CD8-positive, alpha-beta memory T cell (primary cell): Measurements from ENCODE around the gene FBXW11. TPM values are rescaled to one million over a fixed set of nuclear protein-coding genes. Genes with fewer than 3 reads are reported as not detected.

Experiments used
- CTCF ChIA-PET: fragments of 350-600 bp; sonication (Branson Sonifier 250); formaldehyde crosslinking; loops from one replicate; lab custom pipeline; 2021; ENCODE audit warnings: antibody characterized with exemption; lab: Charles Lee
- POLR2A ChIA-PET: fragments of 350-600 bp; sonication (Branson Sonifier 250); formaldehyde crosslinking; loops from one replicate; lab custom pipeline; 2021; ENCODE audit warnings: antibody characterized with exemption; lab: Charles Lee
- DNase-seq, 5 donors: peaks; one replicate each; pipeline versions ENCODE4 v3.0.0 to v3.0.0-alpha.2; 2020 to 2022; ENCODE audit warnings: mixed read lengths in 1 of 5
- H3K27ac ChIP-seq: one replicate; pipeline ENCODE4 v1.7.0; 2013; ENCODE audit warnings: low read depth, mild to moderate bottlenecking, low read length, moderate library complexity
- H3K27me3 ChIP-seq: 2 replicates; pipeline ENCODE4 v1.7.0; 2013; ENCODE audit warnings: low read length, mild to moderate bottlenecking; ENCODE audit not compliant: insufficient read depth, poor library complexity, severe bottlenecking
- H3K36me3 ChIP-seq: 2 replicates; pipeline ENCODE4 v1.7.0; 2013; ENCODE audit warnings: mild to moderate bottlenecking, low read length, moderate library complexity; ENCODE audit not compliant: insufficient read depth
- H3K4me1 ChIP-seq: 2 replicates; pipeline ENCODE4 v1.7.0; 2013; ENCODE audit warnings: mild to moderate bottlenecking, low read length, moderate library complexity; ENCODE audit not compliant: insufficient read depth
- H3K4me3 ChIP-seq: 2 replicates; pipeline ENCODE4 v1.7.0; 2013; ENCODE audit warnings: mild to moderate bottlenecking, low read length
- H3K9me3 ChIP-seq: 2 replicates; pipeline ENCODE4 v1.7.0; 2013; ENCODE audit warnings: mild to moderate bottlenecking, low read length
- H3K27ac Mint-ChIP-seq, 8 donors: one replicate each; pipeline ENCODE4 v1.8.0; 2020 to 2021; ENCODE audit warnings: mixed read lengths in 8 of 8, mild to moderate bottlenecking in 6 of 8, inconsistent platforms in 3 of 8, moderate library complexity in 3 of 8
- H3K27me3 Mint-ChIP-seq, 2 donors: one replicate each; pipeline ENCODE4 v1.8.0; 2020 to 2021; ENCODE audit warnings: mixed read lengths in 2 of 2, mild to moderate bottlenecking in 1 of 2, moderate library complexity in 1 of 2
- H3K36me3 Mint-ChIP-seq, 3 donors: one replicate each; pipeline ENCODE4 v1.8.0; 2020 to 2021; ENCODE audit warnings: mixed read lengths in 3 of 3, inconsistent platforms in 1 of 3, mild to moderate bottlenecking in 1 of 3
- H3K4me1 Mint-ChIP-seq, 3 donors: one replicate each; pipeline ENCODE4 v1.8.0; 2020 to 2021; ENCODE audit warnings: mixed read lengths in 3 of 3, inconsistent platforms in 1 of 3, mild to moderate bottlenecking in 1 of 3
- H3K4me3 Mint-ChIP-seq, 7 donors: one replicate each; pipeline ENCODE4 v1.8.0; 2020 to 2021; ENCODE audit warnings: mixed read lengths in 7 of 7, mild to moderate bottlenecking in 6 of 7, moderate library complexity in 4 of 7, inconsistent platforms in 2 of 7
- H3K9me3 Mint-ChIP-seq, 5 donors: one replicate each; pipeline ENCODE4 v1.8.0; 2020 to 2022; ENCODE audit warnings: mixed read lengths in 5 of 5, mild to moderate bottlenecking in 3 of 5, moderate library complexity in 2 of 5, inconsistent platforms in 1 of 5
- polyA plus RNA-seq: library from polyadenylated mRNA; unstranded; fragments of 300-500 nt; fragmentation: Illumina TruSeq; gene quantifications from one replicate; pipeline ENCODE4 v1.2.3, GENCODE V29; 2021
- total RNA-seq, 2 experiments: library from RNA; stranded (reverse); gene quantifications; one replicate each; pipeline ENCODE4 v1.2.3, GENCODE V29; 2021

The FBXW11 gene
- total and polyA plus RNA-seq, 3 experiments from 2014 or later, result 25.8 to 46.9 (median 44.7) TPM

DNA sequence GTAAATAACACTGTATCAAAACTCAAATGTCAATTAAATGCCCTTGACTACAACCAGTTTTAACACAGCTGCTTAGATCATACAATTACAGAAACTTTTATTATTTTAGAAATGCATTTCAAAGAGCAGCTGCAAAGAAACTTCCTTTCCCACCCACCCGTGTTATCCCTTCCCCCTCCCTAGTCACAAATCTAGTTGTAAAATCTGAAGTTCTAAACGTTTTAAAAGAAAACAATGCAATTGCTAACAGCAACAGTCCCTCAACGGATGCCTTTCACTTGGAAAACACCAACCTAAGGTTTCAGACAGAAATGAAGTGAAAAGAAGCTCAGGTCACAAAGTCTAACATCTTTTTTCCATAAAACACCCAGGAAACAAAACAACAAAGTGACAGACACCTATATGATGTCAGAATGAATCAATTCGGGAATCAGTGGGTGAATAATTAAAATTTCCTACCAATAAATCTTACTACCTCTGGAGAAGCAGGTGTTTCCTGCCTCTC is 100.3 kb downstream of the FBXW11 start:
- ChIA-PET CTCF (interaction anchor here (1.0 to 1.3 kb wide), 2 partner anchors 133 to 392 kb away, joined by 3 read pairs; no protein-coding TSS in a partner anchor), POLR2A (interaction anchor here (0.8 kb wide), 1 partner anchor 16 kb away, joined by 3 read pairs; no protein-coding TSS in a partner anchor)
- no peaks in the 10 kb centered on the region for H3K9me3 ChIP-seq
- H3K36me3 Mint-ChIP-seq, result peaks cover 2 to 34% (median 5%) of the 10 kb centered on the region in 3 donors
- H3K9me3 Mint-ChIP-seq, result no peaks in the 10 kb centered on the region
- H3K36me3 ChIP-seq, result no peaks in the 10 kb centered on the region
- H3K27me3 ChIP-seq, result no peaks in the 10 kb centered on the region
- H3K27ac ChIP-seq, result no peak overlapping the region
- no peaks in the 10 kb centered on the region for H3K27me3 Mint-ChIP-seq
- H3K4me3 ChIP-seq, result no peak overlapping the region
- peak overlapping the region in 1 of 8 donors; percentile 29 for H3K27ac Mint-ChIP-seq
- no peak for DNase-seq
- peaks cover 10% of the 10 kb centered on the region for H3K4me1 ChIP-seq
- no peak overlapping the region for H3K4me3 Mint-ChIP-seq
- H3K4me1 Mint-ChIP-seq, result peaks cover 29 to 46% (median 37%) of the 10 kb centered on the region in 3 donors

- no peaks in the 10 kb centered on the region for H3K9me3 Mint-ChIP-seq
- Histone ChIP-seq H3K27me3 (no peaks in the 10 kb centered on the region), H3K36me3 (no peaks in the 10 kb centered on the region), H3K27ac (no peak overlapping the region), H3K4me1 (peaks cover 10% of the 10 kb centered on the region), H3K4me3 (no peak overlapping the region), H3K9me3 (no peaks in the 10 kb centered on the region)
- H3K36me3 Mint-ChIP-seq, result peaks cover 2 to 33% (median 5%) of the 10 kb centered on the region in 3 donors
- DNase-seq, result no peak
- H3K4me1 Mint-ChIP-seq, result peaks cover 32 to 50% (median 46%) of the 10 kb centered on the region in 3 donors
- H3K27me3 Mint-ChIP-seq, result no peaks in the 10 kb centered on the region
- no peak overlapping the region for H3K27ac Mint-ChIP-seq
- H3K4me3 Mint-ChIP-seq, result no peak overlapping the region
- ChIA-PET POLR2A (no interaction called here), CTCF (no interaction called here)
These were observed 101.6 kb downstream of the FBXW11 start for GRCh38 chr5:171904886-171905285.

GRCh38 chr5:171901764-171902163 is 104.7 kb downstream of the FBXW11 start:
- Mint-ChIP-seq H3K4me3 (no peak overlapping the region), H3K27ac (no peak overlapping the region)
- H3K27me3 ChIP-seq, result no peaks in the 10 kb centered on the region

GRCh38 chr5:171899792-171900191 is 106.6 kb downstream of the FBXW11 start:
- H3K4me1 ChIP-seq, result no peaks in the 10 kb centered on the region
- H3K36me3 ChIP-seq, result peaks cover 6% of the 10 kb centered on the region
- no peak for DNase-seq
- POLR2A ChIA-PET, result no interaction called here
- no peaks in the 10 kb centered on the region for H3K27me3 ChIP-seq
- Mint-ChIP-seq H3K4me1 (peaks cover 16 to 42% (median 36%) of the 10 kb centered on the region in 3 donors), H3K27ac (peak overlapping the region in 3 of 8 donors; percentile 20 to 44 (median 29)), H3K9me3 (no peaks in the 10 kb centered on the region), H3K27me3 (no peaks in the 10 kb centered on the region), H3K4me3 (no peak overlapping the region), H3K36me3 (peaks cover under 1 to 52% (median 13%) of the 10 kb centered on the region in 3 donors)
- H3K4me3 ChIP-seq, result no peak overlapping the region
- no peaks in the 10 kb centered on the region for H3K9me3 ChIP-seq
- CTCF ChIA-PET, result no interaction called here
- no peak overlapping the region for H3K27ac ChIP-seq

More at GRCh38 chr5:171901764-171902163, 104.7 kb downstream of the FBXW11 start:
- H3K36me3 Mint-ChIP-seq, result peaks cover 2 to 45% (median 12%) of the 10 kb centered on the region in 3 donors
- no peaks in the 10 kb centered on the region for H3K36me3 ChIP-seq
- peaks cover 31 to 58% (median 48%) of the 10 kb centered on the region in 3 donors for H3K4me1 Mint-ChIP-seq
- peaks cover 10% of the 10 kb centered on the region for H3K4me1 ChIP-seq
- DNase-seq, result no peak
- no peaks in the 10 kb centered on the region for H3K9me3 ChIP-seq
- POLR2A ChIA-PET, result no interaction called here
- no peaks in the 10 kb centered on the region for H3K27me3 Mint-ChIP-seq
- no peak overlapping the region for H3K4me3 ChIP-seq
- CTCF ChIA-PET, result interaction anchor here (1.0 to 1.2 kb wide), 2 partner anchors 10 to 418 kb away, joined by 3 read pairs; no protein-coding TSS in a partner anchor
- H3K9me3 Mint-ChIP-seq, result no peaks in the 10 kb centered on the region
- H3K27ac ChIP-seq, result no peak overlapping the region

DNA sequence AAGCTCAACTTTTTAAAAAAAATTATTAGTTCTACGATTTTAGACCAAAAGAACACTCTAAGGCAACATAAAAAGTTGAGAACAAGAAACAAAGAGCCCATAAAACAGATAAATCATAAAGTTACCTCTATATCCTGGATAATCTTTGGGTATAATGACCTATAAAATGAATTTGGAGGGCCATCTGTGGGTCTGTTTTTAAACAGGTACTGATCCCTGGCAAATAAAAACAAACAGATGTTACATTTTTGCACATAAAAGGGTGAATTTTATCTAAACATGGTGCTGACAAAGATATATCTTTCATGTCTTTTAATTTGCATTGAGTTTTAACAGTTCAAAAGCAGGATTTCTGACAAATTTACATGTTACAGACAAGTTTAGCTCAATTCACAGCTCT is 107.6 kb downstream of the FBXW11 start:
- ChIA-PET CTCF (no interaction called here), POLR2A (no interaction called here)
- Histone ChIP-seq H3K4me1 (no peaks in the 10 kb centered on the region), H3K9me3 (no peaks in the 10 kb centered on the region), H3K27ac (no peak overlapping the region), H3K4me3 (no peak overlapping the region), H3K36me3 (peaks cover 6% of the 10 kb centered on the region), H3K27me3 (no peaks in the 10 kb centered on the region)
- H3K4me1 Mint-ChIP-seq, result peaks cover 16 to 40% (median 34%) of the 10 kb centered on the region in 3 donors
- H3K27ac Mint-ChIP-seq, result no peak overlapping the region
- peaks cover 0 to 57% (median 15%) of the 10 kb centered on the region in 3 donors for H3K36me3 Mint-ChIP-seq
- no peaks in the 10 kb centered on the region for H3K27me3 Mint-ChIP-seq
- DNase-seq, result no peak
- no peaks in the 10 kb centered on the region for H3K9me3 Mint-ChIP-seq
- no peak overlapping the region for H3K4me3 Mint-ChIP-seq

- Histone ChIP-seq H3K9me3 (no peaks in the 10 kb centered on the region), H3K36me3 (peaks cover 6% of the 10 kb centered on the region), H3K27me3 (no peaks in the 10 kb centered on the region), H3K4me3 (no peak overlapping the region), H3K27ac (no peak overlapping the region), H3K4me1 (no peaks in the 10 kb centered on the region)
- Mint-ChIP-seq H3K27ac (no peak overlapping the region), H3K36me3 (peaks cover 0 to 59% (median 14%) of the 10 kb centered on the region in 3 donors), H3K27me3 (no peaks in the 10 kb centered on the region), H3K9me3 (no peaks in the 10 kb centered on the region), H3K4me1 (peaks cover 14 to 37% (median 34%) of the 10 kb centered on the region in 3 donors), H3K4me3 (no peak overlapping the region)
- no peak for DNase-seq
- CTCF ChIA-PET, result no interaction called here
- POLR2A ChIA-PET, result no interaction called here
These were observed 108.1 kb downstream of the FBXW11 start for GRCh38 chr5:171898386-171898785.

- Histone ChIP-seq H3K27me3 (no peaks in the 10 kb centered on the region), H3K36me3 (peaks cover 6% of the 10 kb centered on the region), H3K27ac (no peak overlapping the region), H3K4me3 (no peak overlapping the region), H3K9me3 (no peaks in the 10 kb centered on the region), H3K4me1 (no peaks in the 10 kb centered on the region)
- peaks cover 10 to 34% (median 26%) of the 10 kb centered on the region in 3 donors for H3K4me1 Mint-ChIP-seq
- peak overlapping the region in 2 of 8 donors; percentile 22 to 57 for H3K27ac Mint-ChIP-seq
- no peak overlapping the region for H3K4me3 Mint-ChIP-seq
- H3K27me3 Mint-ChIP-seq, result no peaks in the 10 kb centered on the region
- CTCF ChIA-PET, result no interaction called here
- POLR2A ChIA-PET, result no interaction called here
- H3K9me3 Mint-ChIP-seq, result no peaks in the 10 kb centered on the region
- no peak for DNase-seq
- peaks cover 0 to 65% (median 12%) of the 10 kb centered on the region in 3 donors for H3K36me3 Mint-ChIP-seq
These were observed 109.2 kb downstream of the FBXW11 start for GRCh38 chr5:171897231-171897630.

DNA sequence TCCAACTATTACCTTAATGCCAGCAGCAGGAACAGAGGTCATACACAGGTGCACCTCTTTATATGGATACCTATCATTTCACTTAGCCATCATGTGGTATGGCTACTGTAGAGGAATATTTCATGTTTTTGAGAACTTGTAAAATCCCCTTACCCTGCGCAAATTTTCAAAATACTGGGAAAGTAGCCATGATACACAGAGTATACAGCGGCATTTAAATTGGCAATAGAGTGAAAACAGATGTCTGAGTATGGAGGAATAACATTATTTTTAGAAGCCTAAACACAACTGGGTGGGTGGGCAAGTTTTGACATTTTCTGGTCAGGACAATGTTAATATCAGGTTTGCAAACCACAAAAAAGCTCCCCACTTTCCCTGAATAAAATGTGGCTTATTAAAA is 111.4 kb downstream of the FBXW11 start:
- Histone ChIP-seq H3K4me3 (no peak overlapping the region), H3K4me1 (no peaks in the 10 kb centered on the region), H3K27ac (no peak overlapping the region), H3K9me3 (no peaks in the 10 kb centered on the region), H3K36me3 (peaks cover 6% of the 10 kb centered on the region), H3K27me3 (no peaks in the 10 kb centered on the region)
- CTCF ChIA-PET, result no interaction called here
- POLR2A ChIA-PET, result no interaction called here
- Mint-ChIP-seq H3K27me3 (no peaks in the 10 kb centered on the region), H3K4me3 (no peak overlapping the region), H3K4me1 (peaks cover 8 to 25% (median 23%) of the 10 kb centered on the region in 3 donors), H3K36me3 (peaks cover 0 to 82% (median 17%) of the 10 kb centered on the region in 3 donors), H3K27ac (peak overlapping the region in 1 of 8 donors; percentile 29), H3K9me3 (no peaks in the 10 kb centered on the region)
- DNase-seq, result no peak
